SK-N-SH (cell line): ENCODE data around the gene BRWD1. TPM values are rescaled to one million over a fixed set of nuclear protein-coding genes. Genes with fewer than 3 reads are reported as not detected.

Source experiments
- CTCF ChIA-PET: fragments of 300-600, 350-600 bp; formaldehyde crosslinking; extraction: SDS; loops from one replicate; lab custom pipeline; 2021; lab: Yijun Ruan, JAX
- POLR2A ChIA-PET: fragments of 350-600 bp; sonication (Branson Sonifier 250); formaldehyde crosslinking; extraction: SDS; loops from one replicate; lab custom pipeline; 2020; ENCODE audit warnings: antibody characterized with exemption, inconsistent platforms; lab: Yijun Ruan, JAX
- DNase-seq: peaks from one replicate; pipeline ENCODE4 v3.0.0; 2012
- H2AFZ ChIP-seq: fragments of 200-600 bp; sonication (generic); 2 replicates; pipeline ENCODE4 v1.8.1; 2016; ENCODE audit warnings: antibody characterized with exemption, mild to moderate bottlenecking, low read depth
- H3F3A ChIP-seq: fragments of 200-600 bp; sonication (generic); replicated peaks from 2 replicates; pipeline ENCODE3; 2016; ENCODE audit warnings: antibody characterized with exemption, mild to moderate bottlenecking; ENCODE audit not compliant: insufficient read depth
- H3K27ac ChIP-seq, 2 experiments: fragments of 200-500 bp in 1 of 2; fragments of 200-600 bp in 1 of 2; sonication (Bioruptor generic) in 1 of 2; sonication (generic), shearing (Covaris generic) in 1 of 2; 2 replicates each; pipeline versions ENCODE4 v1.5.1 to v1.6.1; 2014 to 2016; ENCODE audit warnings: low read depth in 2 of 2, inconsistent platforms in 1 of 2, low read length in 1 of 2, mild to moderate bottlenecking in 1 of 2, mixed read lengths in 1 of 2
- H3K27me3 ChIP-seq: fragments of 200-600 bp; sonication (generic), shearing (Covaris generic); 2 replicates; pipeline ENCODE4 v1.6.1; 2016; ENCODE audit warnings: mixed run types; ENCODE audit not compliant: insufficient read depth
- H3K36me3 ChIP-seq, 2 experiments: fragments of 200-500 bp in 1 of 2; fragments of 200-600 bp in 1 of 2; sonication (Bioruptor generic) in 1 of 2; sonication (generic) in 1 of 2; replicated peaks in 1 of 2; 2 replicates each; pipeline versions ENCODE3 to v1.5.1; 2014 to 2016; ENCODE audit warnings: low read length in 1 of 2, mild to moderate bottlenecking in 1 of 2; ENCODE audit not compliant: insufficient read depth in 2 of 2, control insufficient read depth in 1 of 2
- H3K4me1 ChIP-seq, 2 experiments: fragments of 200-500 bp in 1 of 2; fragments of 200-600 bp in 1 of 2; sonication (Bioruptor generic) in 1 of 2; sonication (generic), shearing (Covaris generic) in 1 of 2; 2 replicates each; pipeline versions ENCODE4 v1.5.1 to v1.6.1; 2014 to 2016; ENCODE audit warnings: low read depth in 1 of 2, low read length in 1 of 2, mixed run types in 1 of 2; ENCODE audit not compliant: insufficient read depth in 2 of 2, control insufficient read depth in 1 of 2
- H3K4me2 ChIP-seq: fragments of 200-600 bp; sonication (generic), shearing (Covaris generic); 2 replicates; pipeline ENCODE4 v1.6.1; 2017; ENCODE audit warnings: mixed run types
- H3K4me3 ChIP-seq, 2 experiments: fragments of 200-500 bp in 1 of 2; fragments of 200-600 bp in 1 of 2; sonication (Bioruptor generic) in 1 of 2; sonication (generic), shearing (Covaris generic) in 1 of 2; 2 replicates each; pipeline versions ENCODE4 v1.5.1 to v1.8.1; 2014 to 2016; ENCODE audit warnings: low read depth in 2 of 2, inconsistent platforms in 1 of 2, low read length in 1 of 2, mild to moderate bottlenecking in 1 of 2, mixed read lengths in 1 of 2, moderate library complexity in 1 of 2
- H3K79me2 ChIP-seq: fragments of 200-600 bp; sonication (generic); 2 replicates; pipeline ENCODE4 v1.8.1; 2017; ENCODE audit warnings: mild to moderate bottlenecking; ENCODE audit not compliant: insufficient read depth
- H3K9ac ChIP-seq: fragments of 200-600 bp; sonication (generic); 2 replicates; pipeline ENCODE4 v1.6.1; 2017; ENCODE audit warnings: mixed run types
- H3K9me2 ChIP-seq: fragments of 200-600 bp; sonication (generic); 2 replicates; pipeline ENCODE4 v1.6.1; 2017; ENCODE audit warnings: mixed run types
- H3K9me3 ChIP-seq: fragments of 200-600 bp; sonication (generic); 2 replicates; pipeline ENCODE4 v1.6.1; 2017; ENCODE audit warnings: mixed run types, mild to moderate bottlenecking, moderate library complexity
- H4K20me1 ChIP-seq: fragments of 200-600 bp; sonication (generic); 2 replicates; pipeline ENCODE4 v1.6.1; 2017; ENCODE audit warnings: mild to moderate bottlenecking, mixed run types; ENCODE audit not compliant: insufficient read depth
- CHD2 ChIP-seq: fragments of 150-350 bp; IDR thresholded peaks from 2 replicates; pipeline ENCODE4 v1.6.1; 2018; ENCODE audit warnings: low read length; ENCODE audit not compliant: partially characterized antibody
- ELF1 ChIP-seq: IDR thresholded peaks from 2 replicates; pipeline ENCODE4 v1.4.0; 2012
- EZH2phosphoT487 ChIP-seq: fragments of 200-600 bp; sonication (generic); IDR thresholded peaks from 2 replicates; pipeline ENCODE4 v1.6.1; 2017; ENCODE audit warnings: low read depth, mixed run types, mild to moderate bottlenecking, antibody characterized with exemption, moderate library complexity, borderline replicate concordance
- GATA2 ChIP-seq: sonication (generic); formaldehyde crosslinking; IDR thresholded peaks from 2 replicates; pipeline ENCODE4 v1.5.0; 2020; ENCODE audit warnings: mild to moderate bottlenecking, missing genetic modification reagents
- IRF3 ChIP-seq: fragments of 150-350 bp; IDR thresholded peaks from 2 replicates; pipeline ENCODE4 v1.6.1; 2016; ENCODE audit warnings: mild to moderate bottlenecking, low read depth, low read length
- JUND ChIP-seq: IDR thresholded peaks from 2 replicates; pipeline ENCODE4 v1.4.0; 2012
- MAX ChIP-seq: IDR thresholded peaks from 2 replicates; pipeline ENCODE4 v1.4.0; 2012; ENCODE audit warnings: low read depth
- NRF1 ChIP-seq: IDR thresholded peaks from 2 replicates; pipeline ENCODE4 v1.6.1; 2012; ENCODE audit warnings: low read depth, mild to moderate bottlenecking, low read length
- RAD21 ChIP-seq: IDR thresholded peaks from 2 replicates; pipeline ENCODE4 v1.6.1; 2012; ENCODE audit warnings: mild to moderate bottlenecking, low read length
- RCOR1 ChIP-seq: fragments of 150-350 bp; IDR thresholded peaks from 2 replicates; pipeline ENCODE4 v1.6.1; 2017; ENCODE audit warnings: antibody characterized with exemption, low read length
- REST ChIP-seq: IDR thresholded peaks from 2 replicates; pipeline ENCODE4 v1.6.1; 2012; ENCODE audit warnings: mild to moderate bottlenecking, low read depth, low read length, moderate library complexity
- RFX5 ChIP-seq: IDR thresholded peaks from 2 replicates; pipeline ENCODE4 v1.6.1; 2012; ENCODE audit warnings: mild to moderate bottlenecking, improper control_type of control experiment, low read length
- SMC3 ChIP-seq: IDR thresholded peaks from 2 replicates; pipeline ENCODE4 v1.6.1; 2012; ENCODE audit warnings: low read depth, low read length, improper control_type of control experiment
- TAF1 ChIP-seq: IDR thresholded peaks from 2 replicates; pipeline ENCODE4 v1.6.1; 2012; ENCODE audit warnings: low read depth, mild to moderate bottlenecking, low read length, moderate library complexity, borderline replicate concordance
- TCF12 ChIP-seq: IDR thresholded peaks from 2 replicates; pipeline ENCODE4 v1.4.0; 2012
- USF1 ChIP-seq: IDR thresholded peaks from 2 replicates; pipeline ENCODE4 v1.4.0; 2012; ENCODE audit warnings: low read depth, borderline replicate concordance
- YY1 ChIP-seq: IDR thresholded peaks from 2 replicates; pipeline ENCODE4 v1.4.0; 2012; ENCODE audit warnings: low read depth, mild to moderate bottlenecking
- WGBS: methylation state at CpG from one replicate; pipeline ENCODE4 v1.1.6; 2017; ENCODE audit warnings: low lambda C conversion rate; 5-methylcytosine and 5-hydroxymethylcytosine counted together
- polyA plus RNA-seq, 3 experiments: library from polyadenylated mRNA; depleted of rRNA; stranded (reverse); fragments of >200 nt; gene quantifications; 2 replicates each; pipeline ENCODE4 v1.2.3, GENCODE V29; 2012
- TF ChIP-seq, protein P1 (sequence below): IDR thresholded peaks from 2 replicates; pipeline ENCODE4; 2012

BRWD1 gene
- polyA plus RNA-seq, 1 of the 3 experiments (the other 2 are of a cell fraction), result 7.9 TPM

GRCh38 chr21:39296891-39297290 lies 16.5 kb downstream of the BRWD1 start:
- peaks cover 57% of the 10 kb centered on the region for H3K79me2 ChIP-seq
- H3K4me2 ChIP-seq, result no peak overlapping the region
- no peaks in the 10 kb centered on the region for H3K9me3 ChIP-seq
- no peak overlapping the region for H2AFZ ChIP-seq
- peaks cover 65 to 83% of the 10 kb centered on the region in 2 experiments for H3K36me3 ChIP-seq
- ChIA-PET POLR2A (interaction anchor here (1.2 kb wide), 1 partner anchor 15 kb away, joined by 4 read pairs; no protein-coding TSS in a partner anchor), CTCF (interaction anchor here (0.7 to 1.8 kb wide), 4 partner anchors 11 to 41 kb away, joined by 3 to 4 read pairs (median 4); no protein-coding TSS in a partner anchor)
- 100% methylated on average over 2 of the region's 2 CpGs for WGBS
- no peaks in the 10 kb centered on the region for H3F3A ChIP-seq
- H3K4me3 ChIP-seq, result no peak overlapping the region
- no peaks in the 10 kb centered on the region for H3K9me2 ChIP-seq
- peaks cover 7% of the 10 kb centered on the region; the same call in 1 of the 2 replicates for H4K20me1 ChIP-seq
- H3K27ac ChIP-seq, result no peak overlapping the region
- no peak for TF ChIP-seq REST
- TF ChIP-seq EZH2phosphoT487, result no peak
- no peak for TF ChIP-seq USF1
- no peak for TF ChIP-seq RCOR1
- no peak for TF ChIP-seq ELF1
- no peak for TF ChIP-seq TCF12
- no peak for TF ChIP-seq NRF1
- TF ChIP-seq MAX, result no peak
- no peak for TF ChIP-seq RAD21
- no peak for TF ChIP-seq YY1
- TF ChIP-seq, protein P1, sequence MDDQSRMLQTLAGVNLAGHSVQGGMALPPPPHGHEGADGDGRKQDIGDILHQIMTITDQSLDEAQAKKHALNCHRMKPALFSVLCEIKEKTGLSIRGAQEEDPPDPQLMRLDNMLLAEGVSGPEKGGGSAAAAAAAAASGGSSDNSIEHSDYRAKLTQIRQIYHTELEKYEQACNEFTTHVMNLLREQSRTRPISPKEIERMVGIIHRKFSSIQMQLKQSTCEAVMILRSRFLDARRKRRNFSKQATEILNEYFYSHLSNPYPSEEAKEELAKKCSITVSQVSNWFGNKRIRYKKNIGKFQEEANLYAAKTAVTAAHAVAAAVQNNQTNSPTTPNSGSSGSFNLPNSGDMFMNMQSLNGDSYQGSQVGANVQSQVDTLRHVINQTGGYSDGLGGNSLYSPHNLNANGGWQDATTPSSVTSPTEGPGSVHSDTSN, result no peak
- no peak for TF ChIP-seq SMC3
- no peak for TF ChIP-seq TAF1
- no peak for TF ChIP-seq JUND
- TF ChIP-seq RFX5, result no peak
- no peak for TF ChIP-seq GATA2
- no peak for TF ChIP-seq CHD2
- TF ChIP-seq IRF3, result no peak
- no peaks in the 10 kb centered on the region for H3K4me1 ChIP-seq
- H3K9ac ChIP-seq, result no peak overlapping the region
- DNase-seq, result no peak
- no peaks in the 10 kb centered on the region for H3K27me3 ChIP-seq
